GM21447 (cell line): ENCODE measurements around the gene SRMS.
"Not testable (repeated sequence)": the region's sequence is repeated elsewhere in the genome, so short reads cannot be mapped to it uniquely, and the experiment has no call there.

Experiments used
- ATAC-seq: cut with Tn5 transposase; IDR thresholded peaks from one replicate; pipeline ENCODE4 v1.9.1; 2021; ENCODE audit not compliant: unreplicated experiment

SRMS gene

GRCh38 chr20:63566395-63567135, 19.0 kb upstream of the SRMS start:
- ATAC-seq, result no peak

- no peak for ATAC-seq
These were observed 18.3 kb upstream of the SRMS start for GRCh38 chr20:63565699-63566335.

GRCh38 chr20:63565021-63565698, 17.6 kb upstream of the SRMS start:
- ATAC-seq, result no peak

- ATAC-seq, result no peak
These were observed 16.7 kb upstream of the SRMS start for GRCh38 chr20:63564036-63564810.

GRCh38 chr20:63563225-63563935, 15.8 kb upstream of the SRMS start:
- ATAC-seq, result no peak

GRCh38 chr20:63562461-63563224, 15.1 kb upstream of the SRMS start:
- ATAC-seq, result no peak

- no peak for ATAC-seq
These were observed 14.3 kb upstream of the SRMS start for GRCh38 chr20:63561624-63562396.

GRCh38 chr20:63560856-63561609, 13.5 kb upstream of the SRMS start:
- no peak for ATAC-seq

- no peak for ATAC-seq
These were observed 12.8 kb upstream of the SRMS start for GRCh38 chr20:63560333-63560805.

GRCh38 chr20:63559485-63560332, 12.2 kb upstream of the SRMS start:
- not testable (repeated sequence) for ATAC-seq

GRCh38 chr20:63558804-63559484, 11.4 kb upstream of the SRMS start:
- no peak for ATAC-seq

GRCh38 chr20:63557481-63557891, 9.9 kb upstream of the SRMS start:
- ATAC-seq, result no peak

- ATAC-seq, result no peak
These were observed 9.4 kb upstream of the SRMS start for GRCh38 chr20:63556873-63557478.

- ATAC-seq, result no peak
These were observed 8.3 kb upstream of the SRMS start for GRCh38 chr20:63555661-63556381.

GRCh38 chr20:63554361-63555278, 7.1 kb upstream of the SRMS start:
- ATAC-seq, result no peak
